K562 (cell line): ENCODE data around the gene FKBP8. TPM values are rescaled to one million over a fixed set of nuclear protein-coding genes. Genes with fewer than 3 reads are reported as not detected.

Experiments used
- ARID1B ChIP-seq: fragments of 450-650 bp; IDR thresholded peaks from 2 replicates; pipeline ENCODE4 v1.6.1; 2016; ENCODE audit warnings: antibody characterized with exemption, mild to moderate bottlenecking, inconsistent platforms
- ARID2 ChIP-seq: fragments of 450-650 bp; IDR thresholded peaks from 2 replicates; pipeline ENCODE4 v1.6.1; 2017; ENCODE audit warnings: antibody characterized with exemption, mild to moderate bottlenecking
- BACH1 ChIP-seq: fragments of 200-800 bp; sonication (Bioruptor generic); IDR thresholded peaks from 2 replicates; pipeline ENCODE4 v1.6.1; 2016; ENCODE audit warnings: missing genetic modification characterization, missing compliant biosample characterization
- BRCA1 ChIP-seq, 2 experiments: fragments of 450-650 bp in 1 of 2; sonication (generic) in 1 of 2; formaldehyde crosslinking in 1 of 2; IDR thresholded peaks; 2 replicates each; pipeline versions ENCODE4 v1.5.0 to v1.6.1; 2017 to 2020; ENCODE audit warnings: mild to moderate bottlenecking in 1 of 2, missing genetic modification reagents in 1 of 2
- CHD4 ChIP-seq: fragments of 200-600 bp; sonication (generic); IDR thresholded peaks from 3 replicates; pipeline ENCODE4 v1.6.1; 2012; ENCODE audit warnings: low read depth, mild to moderate bottlenecking, mixed read lengths, low read length, inconsistent platforms; ENCODE audit not compliant: insufficient read depth, insufficient replicate concordance, poor library complexity, severe bottlenecking
- FOXO4 ChIP-seq: fragments of 450-650 bp; formaldehyde crosslinking; IDR thresholded peaks from 2 replicates; pipeline ENCODE4 v1.4.0; 2020; ENCODE audit warnings: mild to moderate bottlenecking, moderate library complexity
- GTF3C2 ChIP-seq: IDR thresholded peaks from 3 replicates; pipeline ENCODE4 v1.6.1; 2011; ENCODE audit warnings: borderline replicate concordance, mild to moderate bottlenecking, moderate library complexity; ENCODE audit not compliant: insufficient read length; ENCODE audit errors: extremely low read depth
- HBP1 ChIP-seq: fragments of 450-650 bp; formaldehyde crosslinking; IDR thresholded peaks from 2 replicates; pipeline ENCODE4 v1.4.0; 2022; ENCODE audit warnings: missing genetic modification characterization
- HNRNPH1 ChIP-seq: fragments of 200-400 bp; formaldehyde crosslinking; optimal IDR thresholded peaks from 2 replicates; pipeline ENCODE3; 2017; ENCODE audit warnings: low read depth, mild to moderate bottlenecking, low read length, moderate library complexity
- HOMEZ ChIP-seq: fragments of 250-450 bp; sonication (Bioruptor Pico); IDR thresholded peaks from 2 replicates; pipeline ENCODE4 v1.4.0; 2020; ENCODE audit warnings: mild to moderate bottlenecking, moderate library complexity
- MITF ChIP-seq: IDR thresholded peaks from 2 replicates; pipeline ENCODE4 v1.6.1; 2014; ENCODE audit warnings: antibody characterized with exemption
- NFXL1 ChIP-seq: fragments of 450-650 bp; formaldehyde crosslinking; IDR thresholded peaks from 2 replicates; pipeline ENCODE4 v1.4.0; 2021; ENCODE audit warnings: mild to moderate bottlenecking
- NR1H2 ChIP-seq: sonication (generic); formaldehyde crosslinking; IDR thresholded peaks from 2 replicates; pipeline ENCODE4 v1.4.0; 2020; ENCODE audit warnings: mild to moderate bottlenecking, missing genetic modification reagents
- RB1 ChIP-seq: fragments of 450-650 bp; IDR thresholded peaks from 2 replicates; pipeline ENCODE4 v1.6.1; 2017; ENCODE audit warnings: low read depth, mild to moderate bottlenecking
- ZBTB2 ChIP-seq: fragments of 450-650 bp; IDR thresholded peaks from 2 replicates; pipeline ENCODE4 v1.6.1; 2016; ENCODE audit warnings: antibody characterized with exemption
- ZNF76 ChIP-seq: fragments of 250-450 bp; sonication (Bioruptor Pico); IDR thresholded peaks from 2 replicates; pipeline ENCODE4 v1.4.0; 2020; ENCODE audit warnings: mild to moderate bottlenecking, moderate library complexity, borderline replicate concordance
- polyA plus RNA-seq, 8 experiments: library from polyadenylated mRNA; depleted of rRNA in 4 of 8; stranded (reverse) in 5 of 8; unstranded in 3 of 8; fragments of >200 nt; fragmentation: Nextera tagmentation in 2 of 8; fragmentation: Illumina TruSeq in 1 of 8; extraction: Ambion mirVana in 2 of 8; extraction: Trizol in 1 of 8; gene quantifications; 2 replicates each; pipeline versions ENCODE4 v1.2.1 to v1.2.3, GENCODE V29; 2011 to 2014; ENCODE audit warnings: inconsistent platforms in 1 of 8, missing spikeins in 1 of 8
- total RNA-seq, 7 experiments: library from RNA; depleted of rRNA in 6 of 7; stranded (reverse); fragments of >200 nt in 6 of 7; fragmentation: Illumina TruSeq in 2 of 7; extraction: Trizol in 2 of 7; gene quantifications; 2 replicates each; pipeline versions ENCODE4 v1.2.1 to v1.2.3, GENCODE V29; 2011 to 2021; ENCODE audit warnings: low replicate concordance in 1 of 7

The FKBP8 gene
- total and polyA plus RNA-seq, 9 of the 15 experiments (the other 6 are each of a cell fraction or from before 2014, with no cell fraction given), result 0.46 to 236 (median 104) TPM

- no peak for TF ChIP-seq ARID1B
- no peak for TF ChIP-seq ARID2
- TF ChIP-seq GTF3C2, result no peak
- no peak for TF ChIP-seq BACH1 (tag)
- TF ChIP-seq NR1H2 (CRISPR knock-in tag), result no peak; the same call in 1 of the 2 replicates
- TF ChIP-seq RB1, result peak; percentile 88
- TF ChIP-seq BRCA1 (IDR thresholded peaks at IDR 0.05), result no peak
- no peak for TF ChIP-seq BRCA1 (CRISPR knock-in tag; IDR thresholded peaks at IDR 0.05)
- TF ChIP-seq ZNF76, result no peak
- TF ChIP-seq HOMEZ, result no peak
- TF ChIP-seq HNRNPH1, result peak; percentile 56
- TF ChIP-seq NFXL1, result no peak
- TF ChIP-seq MITF, result peak; percentile 97
- TF ChIP-seq HBP1 (CRISPR knock-in tag), result no peak
- TF ChIP-seq CHD4, result no peak
- TF ChIP-seq ZBTB2, result peak; percentile 72; the same call in 1 of the 2 replicates
- TF ChIP-seq FOXO4 (CRISPR knock-in tag), result no peak
These were observed 28.4 kb upstream of the FKBP8 start, which contains the start of gene UBA52 (continued) for GRCh38 chr19:18571564-18572344.
